Panc1 (cell line): Measurements from ENCODE around the gene FBXW11.

ENCODE experiments used
- TF ChIP-seq, protein P1 (sequence below): fragments of 450-650 bp; IDR thresholded peaks from 2 replicates; pipeline ENCODE4 v1.5.1; 2017; ENCODE audit warnings: mild to moderate bottlenecking
- TF ChIP-seq, protein P2 (sequence below), 2 experiments: IDR thresholded peaks; 2 replicates each; pipeline ENCODE4 v1.6.1; 2011 to 2012; ENCODE audit warnings: low read depth in 2 of 2, control low read depth in 1 of 2, low read length in 1 of 2, mild to moderate bottlenecking in 1 of 2, moderate library complexity in 1 of 2; ENCODE audit not compliant: insufficient read depth in 1 of 2

DNA sequence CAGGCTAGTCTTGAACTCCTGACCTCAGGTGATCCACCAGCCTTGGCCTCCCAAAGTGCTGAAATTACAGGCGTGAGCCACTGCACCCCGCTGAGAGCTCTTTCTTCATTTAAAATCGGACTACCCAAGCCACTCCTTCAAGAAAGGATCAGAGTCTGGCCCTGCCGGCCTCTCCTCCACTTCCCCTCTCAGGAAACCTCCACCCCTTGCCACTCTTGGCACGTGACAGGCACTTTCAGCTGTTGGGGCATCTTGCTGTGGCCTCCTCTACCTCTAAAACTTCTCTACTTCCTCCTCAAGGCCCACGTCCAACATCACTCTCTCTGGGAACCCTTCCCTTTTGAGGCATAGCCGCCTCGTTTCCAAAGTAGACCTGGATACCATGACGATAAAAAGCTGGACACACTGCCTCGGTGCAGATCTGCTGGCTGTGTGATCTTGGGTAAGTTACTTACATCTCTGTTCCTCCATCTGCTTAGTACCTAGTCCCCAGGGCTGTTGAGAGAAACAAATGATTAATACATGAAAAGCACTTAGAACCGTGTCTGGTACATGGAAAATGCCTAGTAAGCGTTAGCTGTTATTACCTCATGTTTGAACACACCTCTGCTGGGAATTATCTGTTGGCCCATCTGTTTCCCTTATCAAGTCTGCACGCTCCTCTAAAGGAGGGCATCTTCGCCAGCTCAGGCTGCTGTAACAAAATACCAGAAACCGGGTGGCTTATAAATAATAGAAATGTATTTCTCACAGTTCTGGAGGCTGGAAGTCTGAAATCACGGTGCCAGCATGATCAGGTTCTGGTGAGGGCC lies 165.5 kb downstream of the FBXW11 start:
- TF ChIP-seq, protein P1, sequence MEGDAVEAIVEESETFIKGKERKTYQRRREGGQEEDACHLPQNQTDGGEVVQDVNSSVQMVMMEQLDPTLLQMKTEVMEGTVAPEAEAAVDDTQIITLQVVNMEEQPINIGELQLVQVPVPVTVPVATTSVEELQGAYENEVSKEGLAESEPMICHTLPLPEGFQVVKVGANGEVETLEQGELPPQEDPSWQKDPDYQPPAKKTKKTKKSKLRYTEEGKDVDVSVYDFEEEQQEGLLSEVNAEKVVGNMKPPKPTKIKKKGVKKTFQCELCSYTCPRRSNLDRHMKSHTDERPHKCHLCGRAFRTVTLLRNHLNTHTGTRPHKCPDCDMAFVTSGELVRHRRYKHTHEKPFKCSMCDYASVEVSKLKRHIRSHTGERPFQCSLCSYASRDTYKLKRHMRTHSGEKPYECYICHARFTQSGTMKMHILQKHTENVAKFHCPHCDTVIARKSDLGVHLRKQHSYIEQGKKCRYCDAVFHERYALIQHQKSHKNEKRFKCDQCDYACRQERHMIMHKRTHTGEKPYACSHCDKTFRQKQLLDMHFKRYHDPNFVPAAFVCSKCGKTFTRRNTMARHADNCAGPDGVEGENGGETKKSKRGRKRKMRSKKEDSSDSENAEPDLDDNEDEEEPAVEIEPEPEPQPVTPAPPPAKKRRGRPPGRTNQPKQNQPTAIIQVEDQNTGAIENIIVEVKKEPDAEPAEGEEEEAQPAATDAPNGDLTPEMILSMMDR, result no peak
- TF ChIP-seq, protein P2, sequence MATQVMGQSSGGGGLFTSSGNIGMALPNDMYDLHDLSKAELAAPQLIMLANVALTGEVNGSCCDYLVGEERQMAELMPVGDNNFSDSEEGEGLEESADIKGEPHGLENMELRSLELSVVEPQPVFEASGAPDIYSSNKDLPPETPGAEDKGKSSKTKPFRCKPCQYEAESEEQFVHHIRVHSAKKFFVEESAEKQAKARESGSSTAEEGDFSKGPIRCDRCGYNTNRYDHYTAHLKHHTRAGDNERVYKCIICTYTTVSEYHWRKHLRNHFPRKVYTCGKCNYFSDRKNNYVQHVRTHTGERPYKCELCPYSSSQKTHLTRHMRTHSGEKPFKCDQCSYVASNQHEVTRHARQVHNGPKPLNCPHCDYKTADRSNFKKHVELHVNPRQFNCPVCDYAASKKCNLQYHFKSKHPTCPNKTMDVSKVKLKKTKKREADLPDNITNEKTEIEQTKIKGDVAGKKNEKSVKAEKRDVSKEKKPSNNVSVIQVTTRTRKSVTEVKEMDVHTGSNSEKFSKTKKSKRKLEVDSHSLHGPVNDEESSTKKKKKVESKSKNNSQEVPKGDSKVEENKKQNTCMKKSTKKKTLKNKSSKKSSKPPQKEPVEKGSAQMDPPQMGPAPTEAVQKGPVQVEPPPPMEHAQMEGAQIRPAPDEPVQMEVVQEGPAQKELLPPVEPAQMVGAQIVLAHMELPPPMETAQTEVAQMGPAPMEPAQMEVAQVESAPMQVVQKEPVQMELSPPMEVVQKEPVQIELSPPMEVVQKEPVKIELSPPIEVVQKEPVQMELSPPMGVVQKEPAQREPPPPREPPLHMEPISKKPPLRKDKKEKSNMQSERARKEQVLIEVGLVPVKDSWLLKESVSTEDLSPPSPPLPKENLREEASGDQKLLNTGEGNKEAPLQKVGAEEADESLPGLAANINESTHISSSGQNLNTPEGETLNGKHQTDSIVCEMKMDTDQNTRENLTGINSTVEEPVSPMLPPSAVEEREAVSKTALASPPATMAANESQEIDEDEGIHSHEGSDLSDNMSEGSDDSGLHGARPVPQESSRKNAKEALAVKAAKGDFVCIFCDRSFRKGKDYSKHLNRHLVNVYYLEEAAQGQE (IDR thresholded peaks at IDR 0.05; ENCODE audit: insufficient read depth in 1 of 2, low read depth in 2 of 2, low read length in 1 of 2), result no peak
